RWPE2 (cell line): ENCODE data around the gene E4F1.

Source experiments
- ATAC-seq: fragments of 200-7000 bp; cut with Tn5 transposase; 3 replicates; pipeline ENCODE4 v1.9.1; 2021; ENCODE audit warnings: low read depth
- DNase-seq: peaks from one replicate; pipeline ENCODE4 v3.0.0-alpha.2; 2020; ENCODE audit warnings: low spot score
- H3K27ac ChIP-seq: fragments of 450-650 bp; 2 replicates; pipeline ENCODE4 v1.5.1; 2017; ENCODE audit warnings: mild to moderate bottlenecking; ENCODE audit not compliant: poor library complexity, severe bottlenecking
- H3K27me3 ChIP-seq: fragments of 250-450 bp; sonication (Bioruptor Pico); 2 replicates; pipeline ENCODE4 v1.5.1; 2021; ENCODE audit warnings: mild to moderate bottlenecking, moderate library complexity; ENCODE audit not compliant: insufficient read depth, poor library complexity, severe bottlenecking
- H3K36me3 ChIP-seq: fragments of 250-450 bp; sonication (Bioruptor Pico); 2 replicates; pipeline ENCODE4 v1.5.1; 2020; ENCODE audit warnings: low read depth, mild to moderate bottlenecking, moderate library complexity
- H3K4me1 ChIP-seq: fragments of 250-450 bp; sonication (Bioruptor Pico); 2 replicates; pipeline ENCODE4 v1.5.1; 2021; ENCODE audit warnings: mild to moderate bottlenecking, moderate library complexity; ENCODE audit not compliant: insufficient read depth, poor library complexity, severe bottlenecking
- H3K4me3 ChIP-seq: fragments of 250-450 bp; sonication (Bioruptor Pico); 2 replicates; pipeline ENCODE4 v1.5.1; 2021; ENCODE audit warnings: mild to moderate bottlenecking, moderate library complexity; ENCODE audit not compliant: severe bottlenecking
- H3K9me3 ChIP-seq: fragments of 250-450 bp; sonication (Bioruptor Pico); 2 replicates; pipeline ENCODE4 v1.5.1; 2021; ENCODE audit warnings: mild to moderate bottlenecking, moderate library complexity; ENCODE audit not compliant: severe bottlenecking
- TF ChIP-seq, protein P1 (sequence below): fragments of 450-650 bp; IDR thresholded peaks from one replicate; pipeline ENCODE4 v1.5.1; 2017; ENCODE audit warnings: mild to moderate bottlenecking, moderate library complexity; ENCODE audit not compliant: poor library complexity, severe bottlenecking

Gene E4F1

DNA sequence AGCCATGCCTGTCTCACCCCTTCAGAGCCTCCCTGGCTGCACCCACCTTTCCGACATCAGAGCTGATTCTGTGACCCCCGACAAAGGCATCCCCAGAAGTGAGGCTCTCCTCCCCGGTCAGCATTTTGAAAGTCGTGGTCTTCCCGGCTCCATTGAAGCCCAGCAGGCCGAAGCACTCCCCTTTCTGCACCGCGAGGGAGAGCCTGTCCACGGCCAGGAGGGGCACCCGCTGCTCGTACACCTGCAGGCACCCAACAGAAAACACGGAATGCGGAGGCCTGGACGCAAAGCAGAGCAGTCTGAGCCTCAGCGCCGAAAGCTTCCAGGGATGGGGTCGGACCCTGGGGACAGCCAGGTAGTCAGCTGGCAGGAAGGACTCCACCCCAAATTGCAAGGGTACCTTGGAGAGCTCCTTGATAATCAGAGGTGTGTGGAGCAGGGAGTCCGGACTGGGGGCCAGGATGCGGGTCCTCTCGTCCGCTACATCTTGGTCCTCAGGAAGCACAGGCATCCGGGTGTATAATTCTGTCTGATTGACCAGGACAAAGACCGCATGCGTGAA, 57.7 kb downstream of the E4F1 start:
- no peaks in the 10 kb centered on the region for H3K27me3 ChIP-seq
- TF ChIP-seq, protein P1, sequence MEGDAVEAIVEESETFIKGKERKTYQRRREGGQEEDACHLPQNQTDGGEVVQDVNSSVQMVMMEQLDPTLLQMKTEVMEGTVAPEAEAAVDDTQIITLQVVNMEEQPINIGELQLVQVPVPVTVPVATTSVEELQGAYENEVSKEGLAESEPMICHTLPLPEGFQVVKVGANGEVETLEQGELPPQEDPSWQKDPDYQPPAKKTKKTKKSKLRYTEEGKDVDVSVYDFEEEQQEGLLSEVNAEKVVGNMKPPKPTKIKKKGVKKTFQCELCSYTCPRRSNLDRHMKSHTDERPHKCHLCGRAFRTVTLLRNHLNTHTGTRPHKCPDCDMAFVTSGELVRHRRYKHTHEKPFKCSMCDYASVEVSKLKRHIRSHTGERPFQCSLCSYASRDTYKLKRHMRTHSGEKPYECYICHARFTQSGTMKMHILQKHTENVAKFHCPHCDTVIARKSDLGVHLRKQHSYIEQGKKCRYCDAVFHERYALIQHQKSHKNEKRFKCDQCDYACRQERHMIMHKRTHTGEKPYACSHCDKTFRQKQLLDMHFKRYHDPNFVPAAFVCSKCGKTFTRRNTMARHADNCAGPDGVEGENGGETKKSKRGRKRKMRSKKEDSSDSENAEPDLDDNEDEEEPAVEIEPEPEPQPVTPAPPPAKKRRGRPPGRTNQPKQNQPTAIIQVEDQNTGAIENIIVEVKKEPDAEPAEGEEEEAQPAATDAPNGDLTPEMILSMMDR: no peak
- H3K4me3 ChIP-seq: no peak overlapping the region
- H3K36me3 ChIP-seq: no peaks in the 10 kb centered on the region
- DNase-seq: no peak
- no peaks in the 10 kb centered on the region for H3K4me1 ChIP-seq
- H3K27ac ChIP-seq: no peak overlapping the region
- H3K9me3 ChIP-seq: no peaks in the 10 kb centered on the region
- ATAC-seq: no peak

DNA sequence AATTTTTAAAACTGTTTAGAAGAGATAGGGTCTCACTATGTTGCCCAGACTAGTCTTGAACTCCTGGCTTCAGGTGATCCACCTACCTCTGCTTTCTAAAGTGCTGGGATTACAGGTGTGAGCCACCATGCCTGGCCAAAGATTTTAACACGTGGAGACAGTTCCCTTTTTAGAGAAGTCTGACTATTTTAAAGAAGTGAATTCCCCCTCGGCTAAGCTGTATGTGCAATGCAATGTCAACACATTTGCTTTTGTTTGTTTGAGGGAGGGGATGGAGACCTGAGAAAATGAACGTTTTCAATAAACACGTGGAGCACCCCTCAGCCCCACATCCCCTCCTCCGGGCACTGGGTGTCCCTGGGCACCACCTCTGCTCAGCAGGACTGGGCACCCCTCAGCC, 58.9 kb downstream of the E4F1 start:
- Histone ChIP-seq H3K4me1 (no peaks in the 10 kb centered on the region), H3K36me3 (no peaks in the 10 kb centered on the region), H3K4me3 (no peak overlapping the region), H3K27ac (no peak overlapping the region), H3K27me3 (no peaks in the 10 kb centered on the region), H3K9me3 (no peaks in the 10 kb centered on the region)
- TF ChIP-seq, protein P1: no peak
- no peak for DNase-seq
- ATAC-seq: no peak

DNA sequence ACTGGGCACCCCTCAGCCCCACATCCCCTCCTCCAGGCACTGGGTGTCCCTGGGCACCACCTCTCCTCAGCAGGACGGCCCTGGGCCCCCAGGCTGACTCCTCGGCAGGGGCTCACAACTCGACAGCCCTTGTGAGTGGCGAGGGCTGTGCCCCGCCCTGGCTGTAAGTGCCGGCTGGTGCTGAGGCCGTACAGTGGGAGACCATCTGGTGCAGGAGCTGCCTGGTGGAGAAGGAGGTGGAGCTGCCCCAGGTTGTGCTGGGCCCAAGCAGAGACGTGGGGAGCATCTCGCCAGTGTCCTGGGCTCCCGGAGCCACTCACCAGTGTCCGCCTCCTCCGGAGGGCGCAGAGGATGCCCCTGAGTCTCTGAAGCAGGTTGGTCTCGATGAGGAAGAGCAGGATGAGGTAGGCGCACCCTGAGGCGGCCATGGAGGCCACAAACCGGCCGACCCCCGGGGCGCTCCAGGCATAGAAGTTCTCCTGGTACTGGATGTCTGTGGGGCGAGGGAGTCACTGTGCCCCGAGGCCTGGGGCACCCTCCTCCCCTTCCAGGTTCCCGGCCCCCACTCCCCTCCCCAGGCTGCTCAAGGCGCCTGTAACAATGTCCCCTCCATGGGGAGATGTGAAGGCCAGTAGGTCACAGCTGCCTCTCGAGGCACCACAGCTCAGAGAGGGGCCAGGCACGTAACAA, 59.6 kb downstream of the E4F1 start:
- no peaks in the 10 kb centered on the region for H3K36me3 ChIP-seq
- no peaks in the 10 kb centered on the region for H3K9me3 ChIP-seq
- H3K4me3 ChIP-seq: no peak overlapping the region
- H3K4me1 ChIP-seq: no peaks in the 10 kb centered on the region
- ATAC-seq (no peak), DNase-seq (no peak)
- TF ChIP-seq, protein P1: no peak
- H3K27me3 ChIP-seq: no peaks in the 10 kb centered on the region
- no peak overlapping the region for H3K27ac ChIP-seq

DNA sequence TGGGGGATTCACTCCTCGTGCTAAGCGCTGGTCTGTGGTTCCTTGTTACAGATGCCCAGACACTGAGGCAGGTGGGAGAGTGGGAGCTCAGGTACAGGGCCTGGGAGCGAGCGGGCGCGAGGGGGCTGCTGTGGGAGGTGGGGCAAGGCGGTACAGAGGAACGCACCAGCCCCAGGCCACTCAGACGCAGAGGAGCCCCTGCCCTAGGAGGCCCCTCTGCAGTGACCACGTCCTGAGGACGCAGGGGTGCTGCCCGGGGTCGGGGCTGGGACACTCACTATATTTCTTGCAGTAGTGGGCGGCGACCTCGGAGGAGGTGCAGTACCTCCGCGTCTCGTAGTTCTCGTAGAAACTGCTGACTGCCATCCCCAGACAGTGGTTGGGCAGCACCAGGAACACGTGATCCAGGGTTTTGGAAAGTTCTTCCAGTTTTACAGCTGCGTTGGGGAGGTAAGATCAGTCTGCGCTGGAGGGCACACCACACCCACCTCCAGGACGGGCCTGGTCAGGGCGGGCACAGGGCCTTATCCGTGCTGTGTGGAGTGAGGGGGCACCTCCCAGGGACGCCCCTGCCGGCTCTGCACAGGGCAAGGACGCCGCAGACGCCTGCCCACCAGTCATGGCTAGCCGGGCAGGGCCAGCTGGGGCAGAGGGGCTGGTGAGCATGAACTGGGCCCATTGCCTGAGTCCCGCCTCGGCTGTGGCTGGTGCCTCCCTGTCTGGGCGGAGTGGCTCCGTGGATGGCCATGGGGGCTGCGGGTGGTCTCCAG, 60.8 kb downstream of the E4F1 start:
- Histone ChIP-seq H3K9me3 (no peaks in the 10 kb centered on the region), H3K4me3 (no peak overlapping the region), H3K27ac (no peak overlapping the region), H3K36me3 (no peaks in the 10 kb centered on the region), H3K27me3 (no peaks in the 10 kb centered on the region), H3K4me1 (no peaks in the 10 kb centered on the region)
- ATAC-seq: no peak
- TF ChIP-seq, protein P1: no peak
- no peak for DNase-seq
